H9 (cell line): ENCODE results near the gene LIPE. TPM values are rescaled to one million over a fixed set of nuclear protein-coding genes. Genes with fewer than 3 reads are reported as not detected.

Source experiments
- DNase-seq: peaks from one replicate; pipeline ENCODE4 v3.0.0-alpha.2; 2017
- H2AFZ ChIP-seq: one replicate; pipeline ENCODE4 v1.6.1; 2013; ENCODE audit warnings: mild to moderate bottlenecking, low read length, control low read depth, moderate library complexity
- H2AK5ac ChIP-seq: 2 replicates; pipeline ENCODE4 v1.6.1; 2013; ENCODE audit warnings: low read length, control low read depth, mixed read lengths; ENCODE audit not compliant: insufficient read length
- H2BK120ac ChIP-seq: one replicate; pipeline ENCODE4 v1.6.1; 2013; ENCODE audit warnings: low read depth, mild to moderate bottlenecking, low read length, control low read depth, inconsistent platforms; ENCODE audit not compliant: poor library complexity, severe bottlenecking
- H2BK12ac ChIP-seq: 2 replicates; pipeline ENCODE4 v1.6.1; 2013; ENCODE audit warnings: low read length, control low read depth, mixed read lengths, low read depth; ENCODE audit not compliant: insufficient read length
- H2BK15ac ChIP-seq: 2 replicates; pipeline ENCODE4 v1.6.1; 2013; ENCODE audit warnings: low read depth, low read length, control low read depth
- H2BK20ac ChIP-seq: one replicate; pipeline ENCODE4 v1.6.1; 2013; ENCODE audit warnings: low read depth, mild to moderate bottlenecking, low read length, control low read depth, inconsistent platforms; ENCODE audit not compliant: poor library complexity, severe bottlenecking
- H2BK5ac ChIP-seq: 2 replicates; pipeline ENCODE4 v1.6.1; 2013; ENCODE audit warnings: low read length, control low read depth, mixed read lengths; ENCODE audit not compliant: insufficient read length
- H3K14ac ChIP-seq: 2 replicates; pipeline ENCODE4 v1.6.1; 2013; ENCODE audit warnings: low read length, control low read depth; ENCODE audit not compliant: insufficient read depth
- H3K18ac ChIP-seq: 2 replicates; pipeline ENCODE4 v1.6.1; 2013; ENCODE audit warnings: low read depth, mild to moderate bottlenecking, mixed read lengths, low read length, control low read depth; ENCODE audit not compliant: insufficient read length
- H3K23ac ChIP-seq: 2 replicates; pipeline ENCODE4 v1.6.1; 2013; ENCODE audit warnings: low read length, control low read depth, mixed read lengths, low read depth; ENCODE audit not compliant: insufficient read length
- H3K23me2 ChIP-seq: 2 replicates; pipeline ENCODE4 v1.6.1; 2013; ENCODE audit warnings: low read depth, mild to moderate bottlenecking, mixed read lengths, low read length, control low read depth; ENCODE audit not compliant: insufficient read length, poor library complexity, severe bottlenecking
- H3K27ac ChIP-seq: 2 replicates; pipeline ENCODE4 v1.5.1; 2013; ENCODE audit warnings: low read length, control low read depth, mixed read lengths, low read depth; ENCODE audit not compliant: insufficient read length
- H3K27me3 ChIP-seq: 2 replicates; pipeline ENCODE4 v1.6.1; 2013; ENCODE audit warnings: low read length, control low read depth, inconsistent platforms; ENCODE audit not compliant: insufficient read depth
- H3K4ac ChIP-seq: 2 replicates; pipeline ENCODE4 v1.6.1; 2013; ENCODE audit warnings: low read depth, mild to moderate bottlenecking, control low read depth, inconsistent platforms, low read length, moderate library complexity
- H3K4me1 ChIP-seq: 2 replicates; pipeline ENCODE4 v1.6.1; 2013; ENCODE audit warnings: low read length, control low read depth, inconsistent platforms; ENCODE audit not compliant: insufficient read depth
- H3K4me2 ChIP-seq: 2 replicates; pipeline ENCODE4 v1.6.1; 2013; ENCODE audit warnings: low read length, control low read depth, mixed read lengths; ENCODE audit not compliant: insufficient read length, insufficient read depth
- H3K56ac ChIP-seq: 2 replicates; pipeline ENCODE4 v1.6.1; 2013; ENCODE audit warnings: low read depth, mild to moderate bottlenecking, mixed read lengths, low read length, control low read depth; ENCODE audit not compliant: insufficient read length
- H3K79me1 ChIP-seq: 2 replicates; pipeline ENCODE4 v1.6.1; 2013; ENCODE audit warnings: low read depth, mild to moderate bottlenecking, moderate library complexity, low read length, control low read depth, inconsistent platforms; ENCODE audit not compliant: insufficient read depth, poor library complexity, severe bottlenecking
- H3K79me2 ChIP-seq: 2 replicates; pipeline ENCODE4 v1.6.1; 2013; ENCODE audit warnings: low read length, control low read depth, inconsistent platforms; ENCODE audit not compliant: insufficient read depth
- H3K9ac ChIP-seq: 2 replicates; pipeline ENCODE4 v1.6.1; 2013; ENCODE audit warnings: low read length, control low read depth, mixed read lengths; ENCODE audit not compliant: insufficient read length; ENCODE audit errors: extremely low read depth
- H3K9me3 ChIP-seq: one replicate; pipeline ENCODE4 v1.6.1; 2013; ENCODE audit warnings: low read depth, low read length, inconsistent platforms; ENCODE audit not compliant: control insufficient read depth
- H3T11ph ChIP-seq: one replicate; pipeline ENCODE4 v1.6.1; 2013; ENCODE audit warnings: mild to moderate bottlenecking, low read length, control low read depth, inconsistent platforms
- H4K20me1 ChIP-seq: one replicate; pipeline ENCODE4 v1.6.1; 2013; ENCODE audit not compliant: control insufficient read depth, insufficient read length, insufficient read depth
- H4K5ac ChIP-seq: 2 replicates; pipeline ENCODE4 v1.6.1; 2013; ENCODE audit warnings: low read depth, mild to moderate bottlenecking, mixed read lengths, low read length, control low read depth; ENCODE audit not compliant: insufficient read length
- H4K8ac ChIP-seq: replicated peaks from 2 replicates; pipeline ENCODE4 v1.6.1; 2013; ENCODE audit warnings: low read length, control low read depth, mixed read lengths, low read depth; ENCODE audit not compliant: insufficient read length
- H4K91ac ChIP-seq: 2 replicates; pipeline ENCODE4 v1.6.1; 2013; ENCODE audit warnings: low read depth, mild to moderate bottlenecking, moderate library complexity, mixed read lengths, low read length, control low read depth; ENCODE audit not compliant: insufficient read length
- H3K27ac Mint-ChIP-seq, 3 experiments: 2 replicates in 2 of 3; 3 replicates in 1 of 3; pipeline ENCODE4 v1.8.0; 2020 to 2021; ENCODE audit warnings: mixed read lengths in 3 of 3, mild to moderate bottlenecking in 1 of 3, moderate library complexity in 1 of 3
- H3K27me3 Mint-ChIP-seq: 2 replicates; pipeline ENCODE4 v1.8.0; 2021; ENCODE audit warnings: low read depth, mild to moderate bottlenecking, moderate library complexity, mixed read lengths
- H3K36me3 Mint-ChIP-seq, 3 experiments: 2 replicates in 2 of 3; 3 replicates in 1 of 3; pipeline ENCODE4 v1.8.0; 2020 to 2021; ENCODE audit warnings: low read depth in 3 of 3, mixed read lengths in 3 of 3; ENCODE audit not compliant: insufficient read depth in 1 of 3
- H3K4me1 Mint-ChIP-seq, 2 experiments: 2 replicates each; pipeline ENCODE4 v1.8.0; 2020; ENCODE audit warnings: mixed read lengths in 2 of 2
- H3K4me3 Mint-ChIP-seq, 2 experiments: 2 replicates in 1 of 2; 3 replicates in 1 of 2; pipeline ENCODE4 v1.8.0; 2020 to 2021; ENCODE audit warnings: mild to moderate bottlenecking in 2 of 2, mixed read lengths in 2 of 2, moderate library complexity in 1 of 2
- H3K9me3 Mint-ChIP-seq, 2 experiments: 2 replicates in 1 of 2; 3 replicates in 1 of 2; pipeline ENCODE4 v1.8.0; 2020; ENCODE audit warnings: mild to moderate bottlenecking in 2 of 2, mixed read lengths in 2 of 2, moderate library complexity in 1 of 2
- CTCF ChIP-seq: fragments of 200-600 bp; sonication (generic); conservative IDR thresholded peaks from 3 replicates; pipeline ENCODE4 v1.8.0; 2021; ENCODE audit warnings: antibody characterized with exemption, mild to moderate bottlenecking
- whole genome bisulfite sequencing: extraction: QIAGEN DNeasy Blood & Tissue Kit; methylation state at CpG from one replicate; pipeline ENCODE4 v1.1.7; 2013; ENCODE audit warnings: missing lambda C conversion rate, low lambda C conversion rate, mixed read lengths; ENCODE audit not compliant: insufficient read length; ENCODE audit errors: extremely low coverage; 5-methylcytosine and 5-hydroxymethylcytosine counted together
- total RNA-seq: library from RNA; stranded (reverse); gene quantifications from 2 replicates; pipeline ENCODE4 v1.2.1, GENCODE V29; 2021

The LIPE gene
- total RNA-seq, 1 experiment from 2014 or later = 6.3 TPM

GRCh38 chr19:42471554-42472249 is 44.5 kb upstream of the LIPE start:
- peak; percentile 60 for DNase-seq
- no peaks in the 10 kb centered on the region for H3K79me1 ChIP-seq
- no peaks in the 10 kb centered on the region for H3K79me2 ChIP-seq
- no peak overlapping the region for H2BK12ac ChIP-seq
- no peak overlapping the region for H4K8ac ChIP-seq
- no peak overlapping the region for H3K23ac ChIP-seq
- H3K4me1 ChIP-seq = peaks cover 23% of the 10 kb centered on the region
- no peak overlapping the region for H2BK5ac ChIP-seq
- H3K18ac ChIP-seq = peak overlapping the region; percentile 54
- no peak overlapping the region for H3K4ac ChIP-seq
- WGBS = no CpG with 5 or more reads among the region's 7 CpGs
- no peak overlapping the region for H2BK15ac ChIP-seq
- H2AFZ ChIP-seq = no peak overlapping the region
- no peak overlapping the region for H4K5ac ChIP-seq
- Mint-ChIP-seq H3K27ac (peak overlapping the region; percentile 83 to 98 (median 89)), H3K9me3 (no peaks in the 10 kb centered on the region), H3K27me3 (no peaks in the 10 kb centered on the region; the same call in 1 of the 2 replicates), H3K36me3 (no peaks in the 10 kb centered on the region; a peak in 2 of 7 replicates), H3K4me1 (peaks cover 70 to 72% of the 10 kb centered on the region in 2 experiments), H3K4me3 (no peak overlapping the region)
- H3K9ac ChIP-seq = no peak overlapping the region
- H3K9me3 ChIP-seq = no peaks in the 10 kb centered on the region
- H2BK120ac ChIP-seq = no peak overlapping the region
- no peak overlapping the region for H3T11ph ChIP-seq
- no peak overlapping the region for H2AK5ac ChIP-seq
- TF ChIP-seq CTCF = no peak
- H3K56ac ChIP-seq = no peak overlapping the region
- no peaks in the 10 kb centered on the region for H4K20me1 ChIP-seq
- H3K27ac ChIP-seq = peak overlapping the region; percentile 35
- H3K23me2 ChIP-seq = no peaks in the 10 kb centered on the region
- H3K4me2 ChIP-seq = no peak overlapping the region
- H3K27me3 ChIP-seq = no peaks in the 10 kb centered on the region
- H4K91ac ChIP-seq = no peak overlapping the region
- no peak overlapping the region for H2BK20ac ChIP-seq
- no peak overlapping the region for H3K14ac ChIP-seq
